HG03469 (cell line): ENCODE results near the gene CCDC57.

Experiments
- ATAC-seq: cut with Tn5 transposase; IDR thresholded peaks from one replicate; pipeline ENCODE4 v1.9.1; 2021; ENCODE audit warnings: mild to moderate bottlenecking, moderate library complexity, moderate number of reproducible peaks; ENCODE audit not compliant: unreplicated experiment

CCDC57 gene

GRCh38 chr17:82085031-82085861 lies 127.4 kb downstream of the CCDC57 start:
- no peak for ATAC-seq

DNA sequence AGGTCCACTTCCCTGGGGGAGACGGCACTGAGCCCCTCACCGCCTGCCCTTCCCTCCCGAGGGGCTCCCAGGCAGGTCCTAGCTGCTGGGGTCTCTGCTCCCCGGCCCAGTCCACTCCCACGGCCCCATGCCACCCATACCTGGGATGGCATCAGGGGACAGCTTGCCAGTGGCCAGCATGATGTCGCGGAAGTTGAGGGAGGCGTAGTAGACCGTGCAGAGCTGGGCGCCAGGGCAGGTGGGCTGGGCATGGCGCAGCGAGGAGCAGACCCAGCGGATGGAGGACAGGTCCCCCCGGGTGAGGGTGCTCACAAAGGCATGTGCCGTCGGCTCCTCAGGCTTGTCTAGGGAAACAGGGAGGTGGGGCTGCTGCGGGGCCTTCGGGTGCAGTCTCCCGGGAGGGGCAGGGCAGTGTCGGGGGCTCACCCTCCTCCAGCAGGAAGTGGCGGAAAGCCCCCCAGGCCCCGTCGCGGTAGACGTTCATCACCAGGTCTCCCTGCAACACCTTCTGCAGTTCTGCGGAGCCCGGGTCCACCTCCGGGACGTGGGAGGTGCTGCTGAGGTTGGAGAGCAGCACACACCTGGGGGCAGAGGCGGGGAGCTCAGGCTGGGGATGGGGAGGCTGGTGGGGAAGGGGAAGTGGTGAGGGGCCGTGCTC lies 128.1 kb downstream of the CCDC57 start:
- no peak for ATAC-seq

GRCh38 chr17:82083533-82084359 lies 128.9 kb downstream of the CCDC57 start:
- ATAC-seq, result no peak

DNA sequence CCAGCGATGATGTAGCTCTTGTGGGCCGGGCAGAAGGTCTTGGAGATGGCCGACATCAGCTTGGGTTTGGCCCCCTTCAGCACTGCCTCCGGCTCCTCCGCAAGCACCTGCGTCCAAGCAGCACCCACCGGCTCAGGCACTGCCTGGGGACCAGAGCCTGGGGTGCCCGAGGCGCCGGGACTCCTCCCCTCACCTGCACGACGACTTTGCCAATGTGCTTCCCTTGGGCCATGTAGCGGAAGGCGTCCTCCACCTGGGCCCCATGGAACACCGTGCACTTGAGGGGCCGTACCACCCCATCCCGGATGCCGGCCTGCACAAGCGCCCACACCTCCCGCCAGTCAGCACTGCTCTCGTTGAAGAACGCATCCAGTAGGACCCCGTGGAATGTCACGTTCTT lies 129.6 kb downstream of the CCDC57 start:
- ATAC-seq, result no peak

- no peak for ATAC-seq
Observed at GRCh38 chr17:82082456-82082855, 130.2 kb downstream of the CCDC57 start.

- ATAC-seq, result no peak
Observed at GRCh38 chr17:82081966-82082365, 130.7 kb downstream of the CCDC57 start.

GRCh38 chr17:82081546-82081945 lies 131.1 kb downstream of the CCDC57 start:
- ATAC-seq, result no peak

- no peak for ATAC-seq
Observed at GRCh38 chr17:82080789-82081464, 131.7 kb downstream of the CCDC57 start.

DNA sequence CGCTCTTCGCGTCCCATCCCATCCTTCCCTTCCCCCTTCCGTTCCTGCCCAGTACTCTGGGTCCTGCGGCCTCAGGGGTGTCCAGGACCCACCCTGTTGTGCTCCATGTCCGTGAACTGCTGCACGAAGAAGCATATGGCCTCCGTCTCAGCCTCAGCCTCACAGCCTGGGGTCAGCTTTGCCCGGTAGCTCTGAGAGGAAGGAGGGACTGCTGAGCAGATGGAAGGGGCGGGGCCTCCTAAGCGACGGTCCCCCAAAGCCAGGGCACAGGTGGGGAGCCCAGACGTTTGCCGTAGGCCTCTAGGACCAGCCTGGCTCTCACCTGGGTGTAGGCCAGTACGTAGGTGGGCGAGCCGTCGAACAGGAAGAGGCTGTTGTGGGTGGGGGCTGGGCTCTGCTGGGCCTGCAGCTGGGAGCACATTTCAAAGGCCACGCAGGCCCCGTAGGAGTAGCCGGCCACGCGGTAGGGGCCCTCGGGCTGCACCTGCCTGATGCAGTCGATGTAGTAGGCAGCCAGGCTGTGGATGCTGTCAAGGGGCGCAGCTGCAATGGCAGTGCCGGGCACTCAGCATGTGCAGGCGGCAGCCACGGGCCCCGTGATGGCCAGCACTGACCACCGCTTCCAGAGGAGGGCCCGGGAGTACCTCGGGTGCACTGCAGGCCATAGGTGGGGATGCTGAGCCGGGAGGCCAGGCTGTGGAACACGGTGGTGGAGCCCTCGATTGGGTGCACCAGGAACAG lies 132.4 kb downstream of the CCDC57 start:
- no peak for ATAC-seq

DNA sequence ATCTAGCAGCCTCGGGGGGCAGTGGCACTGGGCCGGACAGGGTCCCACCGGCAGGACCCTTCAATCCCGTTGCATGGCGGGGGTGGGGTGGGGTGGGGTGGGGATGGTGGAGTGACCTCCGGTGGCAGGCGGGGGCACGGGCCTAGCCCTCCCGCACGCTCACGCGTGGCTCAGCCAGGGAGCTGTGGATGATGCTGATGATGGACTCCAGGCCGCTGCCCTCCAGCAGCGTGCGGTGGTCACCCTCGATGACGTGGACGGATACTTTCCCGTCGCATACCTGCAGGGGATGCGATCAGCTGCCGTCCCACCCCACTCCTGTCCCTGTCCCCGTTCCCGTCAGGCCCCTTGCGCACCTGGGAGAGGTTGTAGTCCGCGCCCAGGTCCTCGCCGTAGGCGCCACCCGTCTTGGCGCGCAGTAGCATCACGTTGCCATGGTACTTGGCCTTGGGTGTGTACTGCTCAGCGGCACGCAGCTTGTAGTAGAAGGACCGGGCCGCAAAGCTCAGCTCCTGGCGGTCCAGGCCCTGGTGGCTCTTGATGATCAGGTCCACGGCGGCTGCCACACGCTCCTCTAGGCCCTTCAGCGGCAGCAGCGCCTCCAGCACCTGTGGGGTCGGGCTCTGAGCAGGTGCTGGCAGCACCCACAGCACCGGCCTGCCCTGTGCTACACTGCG lies 133.5 kb downstream of the CCDC57 start:
- no peak for ATAC-seq

GRCh38 chr17:82078433-82078832 lies 134.2 kb downstream of the CCDC57 start:
- no peak for ATAC-seq

GRCh38 chr17:82077617-82078358 lies 134.9 kb downstream of the CCDC57 start:
- ATAC-seq, result no peak

DNA sequence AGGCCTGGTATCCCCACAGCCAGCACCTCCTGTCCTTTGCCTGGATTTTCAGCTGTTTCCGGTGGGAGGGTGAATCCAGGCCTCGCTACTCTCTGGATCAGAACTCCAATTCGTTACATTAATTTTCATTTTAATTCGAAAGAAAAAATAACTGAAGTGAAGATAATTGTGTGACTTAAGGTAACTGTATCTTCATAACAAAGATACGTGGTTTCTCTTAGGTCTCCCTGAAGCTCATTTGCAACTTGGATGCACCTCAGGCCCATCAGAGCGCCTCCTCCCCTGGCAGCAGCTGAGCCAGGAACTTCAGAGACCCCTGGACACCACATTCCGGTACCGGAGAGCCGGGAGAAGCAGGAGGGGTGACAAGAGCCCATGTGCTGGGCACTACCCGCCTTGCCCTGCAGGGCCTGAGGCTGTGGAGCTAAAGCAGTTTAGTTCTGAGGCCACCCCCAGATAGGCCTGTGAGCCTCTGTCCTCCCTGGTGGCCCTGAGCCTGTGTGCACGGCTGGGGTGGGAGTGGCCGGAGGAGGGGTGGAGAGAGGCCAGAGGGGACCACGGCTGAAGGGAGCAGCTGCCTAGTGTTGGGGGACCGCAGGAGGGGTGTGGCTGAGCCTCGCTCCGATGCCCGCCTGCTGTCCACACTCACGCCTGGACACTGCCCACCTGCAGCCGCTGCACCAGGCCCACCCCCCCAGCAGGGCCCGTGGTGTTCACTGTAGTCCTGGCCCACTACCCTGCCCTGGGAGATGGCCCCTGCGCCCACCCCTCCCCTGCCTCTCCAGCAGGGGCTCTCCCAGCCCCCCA lies 135.7 kb downstream of the CCDC57 start:
- ATAC-seq, result no peak

DNA sequence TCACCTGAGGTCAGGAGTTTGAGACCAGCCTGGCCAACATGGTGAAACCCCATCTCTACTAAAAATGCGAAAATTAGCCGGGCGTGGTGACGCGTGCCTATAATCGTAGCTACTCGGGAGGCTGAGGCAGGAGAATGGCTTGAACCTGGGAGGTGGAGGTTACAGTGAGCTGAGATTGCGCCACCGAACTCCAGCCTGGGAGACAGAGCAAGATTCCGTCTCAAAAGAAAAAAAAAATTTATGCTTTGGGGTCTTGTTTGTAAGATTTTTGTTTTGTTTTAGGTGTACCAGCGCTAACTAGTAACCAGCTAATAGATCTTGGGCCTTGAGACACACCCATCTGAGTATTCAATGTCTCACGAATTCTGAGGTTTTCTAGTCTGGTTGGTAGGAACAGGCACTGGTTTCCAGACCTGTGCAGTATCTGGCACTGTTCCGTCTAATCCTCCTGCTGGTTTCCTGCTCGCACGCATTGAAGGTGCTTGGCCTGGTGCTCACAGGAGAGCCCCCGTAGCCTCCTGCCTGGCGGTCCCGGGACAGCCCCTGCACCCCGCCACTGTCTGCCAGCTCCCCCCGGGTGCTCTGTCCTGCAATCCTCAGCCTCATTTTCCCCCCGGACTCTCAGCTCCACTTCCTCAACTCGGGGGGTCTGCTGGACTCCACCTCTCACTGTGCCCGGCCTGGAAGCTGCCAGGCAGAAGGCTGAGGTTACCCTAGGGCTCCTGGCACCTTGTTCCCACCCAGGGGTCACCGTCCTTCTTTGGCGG lies 136.4 kb downstream of the CCDC57 start:
- no peak for ATAC-seq

DNA sequence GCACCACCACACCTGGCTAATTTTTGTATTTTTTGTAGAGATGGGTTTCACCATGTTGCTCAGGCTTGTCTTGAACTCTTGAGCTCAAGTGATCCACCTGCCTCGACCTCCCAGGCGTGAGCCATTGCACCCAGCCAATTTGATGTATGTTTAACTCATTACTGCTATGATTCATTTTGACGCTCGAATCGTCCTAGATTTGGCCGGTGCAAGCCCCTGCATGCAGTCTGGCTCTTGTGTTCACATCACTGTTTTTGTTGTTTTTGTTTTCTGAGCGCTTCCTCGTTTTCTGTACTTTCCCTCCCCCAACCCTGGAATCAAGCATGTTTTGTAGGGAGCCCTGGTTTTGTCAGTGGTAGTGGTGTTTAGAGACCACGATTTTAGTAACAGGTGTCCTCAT lies 139.2 kb downstream of the CCDC57 start:
- no peak for ATAC-seq

GRCh38 chr17:82072827-82073226 lies 139.8 kb downstream of the CCDC57 start:
- no peak for ATAC-seq

- ATAC-seq, result no peak
Observed at GRCh38 chr17:82070611-82071010, 142.0 kb downstream of the CCDC57 start.
